Motor neuron (in vitro differentiated cells): ENCODE results near the gene PARP9. TPM values are rescaled to one million over a fixed set of nuclear protein-coding genes. Genes with fewer than 3 reads are reported as not detected.

Experiments
- ATAC-seq, 8 experiments: fragments of 200-7000 bp; cut with Tn5 transposase; replicated peaks in 6 of 8; 2 replicates each; pipeline ENCODE4 v1.8.0; 2021; ENCODE audit warnings: mild to moderate bottlenecking in 8 of 8, moderate library complexity in 8 of 8
- H3K27ac ChIP-seq, 2 donors: fragments of 250-450 bp; sonication (Bioruptor Pico); 2 replicates each; pipeline ENCODE4 v1.9.0; 2021; ENCODE audit warnings: antibody characterized with exemption in 2 of 2, mild to moderate bottlenecking in 2 of 2, moderate library complexity in 1 of 2
- H3K4me1 ChIP-seq, 2 donors: fragments of 250-450 bp; sonication (Bioruptor Pico); replicated peaks in 1 of 2; 2 replicates each; pipeline ENCODE4 v1.6.1; 2021; ENCODE audit warnings: antibody characterized with exemption in 2 of 2, mild to moderate bottlenecking in 2 of 2, moderate library complexity in 1 of 2
- H3K4me3 ChIP-seq, 5 donors: fragments of 250-450 bp; sonication (Bioruptor Pico); 2 replicates each; pipeline ENCODE4 v1.9.0; 2021; ENCODE audit warnings: antibody characterized with exemption in 5 of 5, mild to moderate bottlenecking in 5 of 5, moderate library complexity in 4 of 5
- WGBS, 10 experiments: fragments of 450-650 bp; shearing (Covaris generic); methylation state at CpG; one replicate each; pipeline ENCODE4 v1.0.0; 2022; 5-methylcytosine and 5-hydroxymethylcytosine counted together
- in situ Hi-C, 9 experiments: fragments of 400-800 bp; cut with MboI; loops; one replicate each; pipeline ENCODE4 v1.15.0; 2021; ENCODE audit warnings: low sequenced_read_pairs in 9 of 9, low pct_unique_long_range_greater_than_20kb in 2 of 9; ENCODE audit not compliant: unreplicated experiment in 9 of 9
- total RNA-seq, 8 experiments: library from RNA; unstranded; fragments of 300-600 nt; gene quantifications; 2 replicates each; pipeline versions ENCODE4 v1.2.3 to v1.2.4, GENCODE V29; 2022

Gene PARP9
- total RNA-seq, 8 experiments from 2014 or later, result 0.33 to 139 (median 9.8) TPM

DNA sequence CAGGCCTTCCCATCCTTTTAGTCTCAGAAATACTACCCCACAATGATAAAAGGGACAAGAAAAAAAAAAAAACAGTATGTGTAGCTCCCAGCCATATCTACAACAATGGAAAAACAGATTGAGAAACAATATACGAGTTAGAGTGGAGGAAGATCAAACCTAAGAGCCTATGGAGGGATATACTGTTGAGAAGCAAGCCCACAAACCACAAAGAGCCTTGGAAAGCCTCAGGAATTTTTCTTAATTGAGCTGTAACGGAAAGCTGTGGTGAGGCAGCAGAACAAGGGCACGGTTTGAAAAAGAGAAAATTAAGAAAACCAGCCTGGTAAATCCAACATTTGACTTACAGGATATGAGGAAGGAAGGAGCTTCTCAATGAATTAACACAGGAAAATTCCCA, 70.8 kb downstream of the PARP9 start:
- 43 to 100% (median 94%) methylated on average over 1 to 3 of the region's 3 CpGs for WGBS, 10 experiments
- no peak for ATAC-seq
- H3K4me1 ChIP-seq, result no peaks in the 10 kb centered on the region
- in situ Hi-C loops, result no loop called here
- H3K4me3 ChIP-seq, result no peak overlapping the region
- H3K27ac ChIP-seq, result no peak overlapping the region

GRCh38 chr3:122488262-122488973, 75.7 kb downstream of the PARP9 start:
- in situ Hi-C loops, result no loop called here
- no peaks in the 10 kb centered on the region for H3K4me1 ChIP-seq
- 69 to 100% (median 93%) methylated on average over 3 to 7 of the region's 7 CpGs for WGBS, 10 experiments
- ATAC-seq, result no peak
- H3K27ac ChIP-seq, result no peak overlapping the region
- no peak overlapping the region for H3K4me3 ChIP-seq

DNA sequence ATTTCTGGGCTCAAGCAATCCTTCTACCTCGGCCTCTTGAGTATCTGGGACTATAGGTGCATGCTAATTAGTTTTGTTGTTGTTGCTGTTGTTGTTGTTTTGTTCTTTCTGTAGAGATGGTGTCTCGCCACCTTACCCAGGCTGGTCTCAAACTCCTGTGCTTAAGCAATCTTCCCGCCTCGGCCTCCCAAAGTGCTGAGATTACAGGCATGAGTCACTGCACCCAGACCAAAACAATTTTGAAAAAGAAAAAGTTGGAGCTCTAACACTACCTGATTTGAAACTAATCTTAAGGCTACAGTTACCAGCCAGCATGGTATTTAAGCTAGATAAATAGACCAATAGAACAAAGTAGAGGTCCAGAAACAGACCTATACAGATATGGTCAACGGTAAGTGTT, 79.1 kb downstream of the PARP9 start:
- H3K4me3 ChIP-seq, result no peak overlapping the region
- in situ Hi-C loops, result no loop called here
- ATAC-seq, result no peak
- H3K4me1 ChIP-seq, result no peaks in the 10 kb centered on the region
- 87 to 100% (median 95%) methylated on average over 1 to 5 of the region's 5 CpGs; no CpG with 5 or more reads in 1 of the 10 experiments for WGBS, 10 experiments
- no peak overlapping the region for H3K27ac ChIP-seq

- H3K27ac ChIP-seq, result no peak overlapping the region
- WGBS, 10 experiments, result 94 to 100% (median 100%) methylated on average over 1 to 3 of the region's 3 CpGs; no CpG with 5 or more reads in 1 of the 10 experiments
- no peak for ATAC-seq
- in situ Hi-C loops, result no loop called here
- H3K4me1 ChIP-seq, result no peaks in the 10 kb centered on the region
- H3K4me3 ChIP-seq, result no peak overlapping the region
These were observed 82.7 kb downstream of the PARP9 start for GRCh38 chr3:122481390-122481789.

Other genes starting within 250 kb of the PARP9 start
- gene CSTA, start 239.1 kb downstream of the PARP9 start, total RNA-seq, result 1 to 10 TPM in 2 of 8 experiments, under 1 TPM in 3, not detected in 3; 0.16 to 4.5 (median 0.85) TPM
- 10 to 100 TPM; 25.7 to 91.3 (median 51.9) TPM for gene MIX23, start 181.1 kb downstream of the PARP9 start, total RNA-seq
- gene FAM162A, start 180.1 kb downstream of the PARP9 start, total RNA-seq, result 10 to 100 TPM; 12.2 to 51.7 (median 44.2) TPM
- gene WDR5B, start 148.2 kb downstream of the PARP9 start, total RNA-seq, result 1 to 10 TPM; 5.2 to 9.2 (median 6.8) TPM
- 10 to 100 TPM; 24.1 to 48.9 (median 36.2) TPM for gene KPNA1, start 49.4 kb downstream of the PARP9 start, total RNA-seq
- gene DTX3L, start within 50 bp of the PARP9 start, total RNA-seq, result 10 to 100 TPM in 4 of 8 experiments, 1 to 10 TPM in 1, under 1 TPM in 3; 0.11 to 51.3 (median 7.2) TPM
- gene PARP15, start 13.3 kb upstream of the PARP9 start, total RNA-seq, result 1 to 10 TPM in 1 of 8 experiments, under 1 TPM in 6, not detected in 1; 0.04 to 2.2 (median 0.28) TPM
- gene PARP14, start 116.5 kb upstream of the PARP9 start, total RNA-seq, result 10 to 100 TPM in 4 of 8 experiments, 1 to 10 TPM in 2, under 1 TPM in 2; 0.49 to 75.3 (median 18.3) TPM
- 10 to 100 TPM in 3 of 8 experiments, 1 to 10 TPM in 5; 4.3 to 37.5 (median 7.2) TPM for gene HSPBAP1, start 229.5 kb upstream of the PARP9 start, total RNA-seq
- gene SLC49A4, start 230.8 kb upstream of the PARP9 start, total RNA-seq, result 10 to 100 TPM in 4 of 8 experiments, 1 to 10 TPM in 4; 5.9 to 20.0 (median 10.3) TPM